ENCODE measurements around the gene ZSCAN20. TPM values are rescaled to one million over a fixed set of nuclear protein-coding genes. Genes with fewer than 3 reads are reported as not detected.

Gene ZSCAN20
- total RNA-seq, 4 donors from 2014 or later, result 6.9 to 9.4 (median 7.8) TPM

GRCh38 chr1:33438364-33439160 is 33.9 kb upstream of the ZSCAN20 start:
- Histone ChIP-seq H3K4me1 (peaks cover 0 to 18% (median 4%) of the 10 kb centered on the region in 4 donors), H3K27me3 (no peaks in the 10 kb centered on the region), H3K36me3 (no peaks in the 10 kb centered on the region), H3K4me3 (no peak overlapping the region), H3K27ac (no peak overlapping the region), H3K9me3 (no peaks in the 10 kb centered on the region)
- WGBS, 2 donors, result 72 to 85% methylated on average over 6 of the region's 6 CpGs
- TF ChIP-seq POLR2A (IDR thresholded peaks at IDR 0.05), result no peak
- no peak for TF ChIP-seq CTCF (IDR thresholded peaks at IDR 0.05)
- TF ChIP-seq EP300 (IDR thresholded peaks at IDR 0.05), result no peak
- DNase-seq (ENCODE audit: low spot score in 2 of 2), result no peak

GRCh38 chr1:33439662-33440061 is 32.8 kb upstream of the ZSCAN20 start:
- H3K9me3 ChIP-seq, result no peaks in the 10 kb centered on the region
- WGBS, 2 donors, result 48 to 54% methylated on average over 1 of the region's 1 CpG
- H3K4me1 ChIP-seq, result peaks cover 0 to 14% (median 0%) of the 10 kb centered on the region in 4 donors
- no peaks in the 10 kb centered on the region for H3K36me3 ChIP-seq
- no peak for DNase-seq (ENCODE audit: low spot score in 2 of 2)
- no peak overlapping the region for H3K27ac ChIP-seq
- H3K27me3 ChIP-seq, result no peaks in the 10 kb centered on the region
- H3K4me3 ChIP-seq, result no peak overlapping the region
- TF ChIP-seq POLR2A (IDR thresholded peaks at IDR 0.05), result no peak
- TF ChIP-seq EP300 (IDR thresholded peaks at IDR 0.05), result no peak
- no peak for TF ChIP-seq CTCF (IDR thresholded peaks at IDR 0.05)

DNA sequence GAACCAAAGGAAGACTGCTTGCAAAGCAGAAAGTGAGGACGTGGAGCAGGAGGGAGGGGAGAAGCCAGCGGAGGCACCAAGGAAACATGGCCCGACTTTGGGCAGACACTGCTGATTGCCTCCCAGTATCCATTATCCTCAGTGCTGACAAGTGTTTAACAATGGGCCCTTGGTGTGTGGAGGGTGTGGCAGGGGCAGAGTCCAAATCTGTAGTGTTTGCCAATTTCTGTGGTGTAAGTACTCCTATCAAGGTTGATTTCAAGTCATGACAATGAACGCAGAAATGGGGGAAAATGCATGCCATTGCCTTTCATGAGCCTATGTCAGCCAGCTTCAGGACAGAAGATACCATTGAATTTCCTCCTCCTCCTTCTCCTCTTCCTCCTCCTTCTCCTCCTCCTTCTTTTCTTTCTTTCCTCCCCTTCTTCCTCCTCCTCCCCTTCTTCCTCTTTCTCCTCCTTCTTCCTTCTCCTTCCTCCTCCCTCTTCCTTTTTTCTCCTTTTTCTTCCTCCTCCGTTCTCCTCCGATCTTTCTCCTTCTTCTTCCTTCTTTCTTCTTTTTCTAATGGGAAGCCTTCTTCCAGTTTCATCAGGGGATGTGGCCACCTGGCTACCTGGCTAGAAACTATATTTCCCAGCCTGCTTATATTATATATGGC is 31.2 kb upstream of the ZSCAN20 start:
- Histone ChIP-seq H3K4me1 (peaks cover 0 to 8% (median 0%) of the 10 kb centered on the region in 4 donors), H3K27me3 (no peaks in the 10 kb centered on the region), H3K9me3 (no peaks in the 10 kb centered on the region), H3K27ac (no peak overlapping the region), H3K36me3 (no peaks in the 10 kb centered on the region), H3K4me3 (no peak overlapping the region)
- DNase-seq (ENCODE audit: low spot score in 2 of 2), result no peak
- TF ChIP-seq POLR2A (IDR thresholded peaks at IDR 0.05) (no peak), EP300 (IDR thresholded peaks at IDR 0.05) (no peak), CTCF (IDR thresholded peaks at IDR 0.05) (no peak)
- 67 to 77% methylated on average over 6 of the region's 6 CpGs for WGBS, 2 donors

DNA sequence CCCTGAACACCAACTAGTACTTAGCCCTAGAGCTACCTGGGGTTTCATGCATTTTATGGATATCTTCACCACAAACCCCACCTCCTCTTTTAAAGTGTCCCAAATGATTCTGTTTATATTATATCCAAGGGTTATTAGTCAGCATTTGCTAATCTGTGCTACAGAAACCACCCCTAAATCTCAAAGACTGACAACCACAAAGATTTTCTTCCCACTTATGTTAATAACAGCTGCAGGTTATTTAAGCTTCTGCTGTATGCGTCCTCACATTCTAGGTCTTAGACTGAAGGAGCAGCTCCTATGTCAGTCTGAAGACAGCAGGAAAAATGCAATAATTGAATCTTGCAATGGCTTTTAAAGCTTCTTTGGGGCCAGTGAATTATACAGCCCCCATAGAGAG is 30.3 kb upstream of the ZSCAN20 start:
- Histone ChIP-seq H3K27ac (no peak overlapping the region), H3K36me3 (no peaks in the 10 kb centered on the region), H3K4me3 (no peak overlapping the region), H3K9me3 (no peaks in the 10 kb centered on the region), H3K4me1 (peaks cover 0 to 8% (median 0%) of the 10 kb centered on the region in 4 donors), H3K27me3 (no peaks in the 10 kb centered on the region)
- no peak for DNase-seq (ENCODE audit: low spot score in 2 of 2)
- TF ChIP-seq POLR2A (IDR thresholded peaks at IDR 0.05) (no peak), CTCF (IDR thresholded peaks at IDR 0.05) (no peak), EP300 (IDR thresholded peaks at IDR 0.05) (no peak)
- 75 to 90% methylated on average over 1 of the region's 1 CpG for WGBS, 2 donors

DNA sequence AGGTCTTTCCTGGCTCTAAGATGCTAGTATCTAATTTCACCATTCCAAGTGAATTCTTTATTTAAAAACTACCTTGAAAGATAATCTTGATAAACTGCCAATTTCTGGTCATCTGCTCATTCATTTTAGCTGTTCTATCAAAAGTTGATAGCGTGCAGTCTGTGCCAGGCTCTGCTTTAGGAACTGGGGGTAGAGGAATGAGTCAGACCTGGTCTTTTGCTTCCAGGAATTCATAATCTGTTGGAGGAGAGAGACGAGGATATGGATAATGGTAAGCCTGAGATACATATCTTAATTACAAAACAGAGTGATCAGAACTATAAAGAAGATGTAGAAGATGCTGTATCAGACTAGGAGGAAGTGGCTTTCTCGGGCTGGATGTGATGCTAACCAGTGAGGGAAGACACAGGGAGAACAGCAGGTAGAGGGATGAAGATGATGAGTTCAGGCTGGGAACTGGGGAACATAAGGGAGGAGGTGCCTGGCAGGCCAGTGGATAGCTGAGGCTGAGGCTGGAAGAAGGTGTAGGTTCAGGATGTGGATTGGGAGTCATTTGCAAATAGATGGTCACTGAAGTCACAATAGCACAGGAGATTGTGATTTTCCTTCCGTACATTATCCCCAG is 29.3 kb upstream of the ZSCAN20 start:
- 47 to 60% methylated on average over 4 of the region's 4 CpGs for WGBS, 2 donors

More for the DNA sequence above, 29.3 kb upstream of the ZSCAN20 start:
- H3K27me3 ChIP-seq, result no peaks in the 10 kb centered on the region
- no peaks in the 10 kb centered on the region for H3K36me3 ChIP-seq
- peaks cover 0 to 8% (median 0%) of the 10 kb centered on the region in 4 donors for H3K4me1 ChIP-seq
- H3K9me3 ChIP-seq, result no peaks in the 10 kb centered on the region
- TF ChIP-seq EP300 (IDR thresholded peaks at IDR 0.05), result no peak
- TF ChIP-seq CTCF (IDR thresholded peaks at IDR 0.05), result no peak
- H3K27ac ChIP-seq, result no peak overlapping the region
- H3K4me3 ChIP-seq, result no peak overlapping the region
- no peak for DNase-seq (ENCODE audit: low spot score in 2 of 2)

Measured in tibial nerve (tissue), 4 donors.